B cell (primary cell): ENCODE data around the gene HOXA3.

Experiments used
- EZH2 ChIP-seq: IDR thresholded peaks from 2 replicates; pipeline ENCODE4 v1.6.1; 2012; ENCODE audit warnings: borderline replicate concordance, low read depth, mild to moderate bottlenecking, moderate library complexity, low read length; ENCODE audit not compliant: insufficient read depth, poor library complexity, severe bottlenecking
- TF ChIP-seq, protein P1 (sequence below): fragments of 200-600 bp; IDR thresholded peaks from one replicate; pipeline ENCODE4 v1.8.0; 2022; ENCODE audit warnings: antibody characterized with exemption, mild to moderate bottlenecking

GRCh38 chr7:27193335-27194001 is 41.1 kb upstream of the HOXA3 start:
- TF ChIP-seq, protein P1, sequence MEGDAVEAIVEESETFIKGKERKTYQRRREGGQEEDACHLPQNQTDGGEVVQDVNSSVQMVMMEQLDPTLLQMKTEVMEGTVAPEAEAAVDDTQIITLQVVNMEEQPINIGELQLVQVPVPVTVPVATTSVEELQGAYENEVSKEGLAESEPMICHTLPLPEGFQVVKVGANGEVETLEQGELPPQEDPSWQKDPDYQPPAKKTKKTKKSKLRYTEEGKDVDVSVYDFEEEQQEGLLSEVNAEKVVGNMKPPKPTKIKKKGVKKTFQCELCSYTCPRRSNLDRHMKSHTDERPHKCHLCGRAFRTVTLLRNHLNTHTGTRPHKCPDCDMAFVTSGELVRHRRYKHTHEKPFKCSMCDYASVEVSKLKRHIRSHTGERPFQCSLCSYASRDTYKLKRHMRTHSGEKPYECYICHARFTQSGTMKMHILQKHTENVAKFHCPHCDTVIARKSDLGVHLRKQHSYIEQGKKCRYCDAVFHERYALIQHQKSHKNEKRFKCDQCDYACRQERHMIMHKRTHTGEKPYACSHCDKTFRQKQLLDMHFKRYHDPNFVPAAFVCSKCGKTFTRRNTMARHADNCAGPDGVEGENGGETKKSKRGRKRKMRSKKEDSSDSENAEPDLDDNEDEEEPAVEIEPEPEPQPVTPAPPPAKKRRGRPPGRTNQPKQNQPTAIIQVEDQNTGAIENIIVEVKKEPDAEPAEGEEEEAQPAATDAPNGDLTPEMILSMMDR: no peak
- peak; percentile 27 for TF ChIP-seq EZH2
